LNCAP (cell line): Measurements from ENCODE around the gene PHLDB2.

ENCODE experiments used
- CTCF ChIP-seq: fragments of 450-650 bp; IDR thresholded peaks from 2 replicates; pipeline ENCODE4 v1.5.1; 2017; ENCODE audit warnings: mild to moderate bottlenecking

PHLDB2 gene

GRCh38 chr3:111954228-111954990, 95.3 kb downstream of the PHLDB2 start:
- no peak for TF ChIP-seq CTCF

DNA sequence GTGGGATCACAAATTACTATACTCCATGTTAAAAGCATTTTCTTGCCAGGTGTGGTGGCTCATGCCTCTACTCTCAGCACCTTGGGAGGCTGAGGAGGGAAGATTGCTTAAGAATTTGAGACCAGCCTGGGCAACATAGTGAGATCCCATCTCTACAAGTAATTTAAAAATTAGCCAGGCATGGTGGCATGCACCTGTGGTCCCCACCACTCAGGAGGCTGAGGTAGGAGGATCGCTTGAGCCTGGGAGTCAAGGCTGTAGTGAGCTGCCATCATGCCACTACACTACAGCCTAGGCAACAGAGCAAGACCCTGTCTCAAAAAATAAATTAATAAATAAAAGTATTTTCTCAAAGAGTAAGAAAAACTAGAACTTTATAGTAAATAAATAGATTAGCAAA, 96.8 kb downstream of the PHLDB2 start:
- no peak for TF ChIP-seq CTCF

DNA sequence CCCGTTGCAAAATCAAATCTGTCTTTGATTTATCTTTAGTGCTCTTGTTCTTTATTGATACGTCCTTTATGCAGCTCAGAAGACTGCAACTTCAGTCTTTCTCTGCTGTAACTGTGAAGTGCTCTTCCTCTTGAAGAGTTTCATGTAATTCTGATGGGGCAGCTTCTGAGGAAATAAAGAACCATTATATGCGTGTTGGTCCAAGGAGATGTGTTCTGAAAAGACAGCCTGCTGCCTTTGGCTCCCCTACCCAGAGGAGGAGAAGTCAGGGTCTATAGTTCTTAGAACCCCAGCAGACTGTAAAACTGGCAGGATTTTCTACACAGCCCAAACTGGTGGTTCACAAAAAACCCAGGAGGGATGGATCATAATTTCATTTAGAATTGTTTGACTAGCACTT, 97.4 kb downstream of the PHLDB2 start:
- TF ChIP-seq CTCF: no peak

- no peak for TF ChIP-seq CTCF
Measured at GRCh38 chr3:111956995-111957734, 98.1 kb downstream of the PHLDB2 start.

- no peak for TF ChIP-seq CTCF
Measured at GRCh38 chr3:111961461-111962164, 102.5 kb downstream of the PHLDB2 start.

DNA sequence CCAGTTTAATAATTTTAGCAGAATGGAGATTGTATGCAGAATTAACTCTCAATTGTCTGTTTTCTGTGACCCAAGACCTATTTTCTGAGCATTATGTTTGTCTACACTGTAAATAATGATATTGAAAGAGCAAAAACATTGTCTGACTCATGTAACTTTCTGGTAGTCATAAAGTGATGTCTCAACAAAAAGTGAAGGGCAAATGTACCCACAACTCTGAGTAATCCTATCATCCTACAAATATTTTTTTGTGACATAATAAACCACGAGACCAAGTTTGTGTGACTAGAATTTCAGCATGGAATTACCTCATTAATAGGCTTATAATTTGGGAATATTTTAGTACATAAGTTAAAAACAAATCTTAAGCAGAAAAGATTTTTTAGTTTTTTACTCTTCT, 104.4 kb downstream of the PHLDB2 start:
- TF ChIP-seq CTCF: no peak

GRCh38 chr3:111965484-111965883, 106.4 kb downstream of the PHLDB2 start:
- TF ChIP-seq CTCF: no peak
